ENCODE data around the gene DMD. TPM values are rescaled to one million over a fixed set of nuclear protein-coding genes. Genes with fewer than 3 reads are reported as not detected.

DMD gene
- total and polyA plus RNA-seq, 2 of the 13 experiments (the other 11 are each of a cell fraction or from before 2014, with no cell fraction given): 17.6 to 25.9 TPM

DNA sequence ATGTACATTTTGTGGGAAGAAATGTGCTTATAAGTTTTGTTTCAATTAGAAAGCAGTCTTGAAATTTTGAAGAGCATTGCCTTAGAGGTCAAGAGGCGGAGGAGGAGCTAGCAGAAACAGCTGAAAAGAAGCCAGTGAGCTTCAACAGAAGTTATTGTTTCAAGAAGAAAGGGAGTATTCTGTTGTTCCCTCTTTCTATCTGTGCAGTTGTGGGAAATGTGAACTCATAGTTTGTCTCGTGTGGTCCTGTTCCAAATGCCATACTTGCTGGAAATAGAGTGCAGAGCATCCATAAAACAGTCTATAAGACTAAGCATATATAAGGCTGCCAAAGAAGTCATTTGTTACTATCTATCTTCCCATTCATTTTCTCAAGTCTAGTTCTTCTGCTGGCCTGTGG lies 1015.7 kb downstream of the DMD start (continued):
- TF ChIP-seq SNRNP70 (IDR thresholded peaks at IDR 0.05; ENCODE audit: low read depth, low read length) (no peak), ZC3H13 (CRISPR knock-in tag; IDR thresholded peaks at IDR 0.05) (no peak), HDAC1 (CRISPR knock-in tag; IDR thresholded peaks at IDR 0.05) (no peak), DNMT3B (CRISPR knock-in tag; conservative IDR thresholded peaks at IDR 0.05) (no peak), ZNF10 (CRISPR knock-in tag; IDR thresholded peaks at IDR 0.05; ENCODE audit: borderline replicate concordance, low read depth) (no peak)

DNA sequence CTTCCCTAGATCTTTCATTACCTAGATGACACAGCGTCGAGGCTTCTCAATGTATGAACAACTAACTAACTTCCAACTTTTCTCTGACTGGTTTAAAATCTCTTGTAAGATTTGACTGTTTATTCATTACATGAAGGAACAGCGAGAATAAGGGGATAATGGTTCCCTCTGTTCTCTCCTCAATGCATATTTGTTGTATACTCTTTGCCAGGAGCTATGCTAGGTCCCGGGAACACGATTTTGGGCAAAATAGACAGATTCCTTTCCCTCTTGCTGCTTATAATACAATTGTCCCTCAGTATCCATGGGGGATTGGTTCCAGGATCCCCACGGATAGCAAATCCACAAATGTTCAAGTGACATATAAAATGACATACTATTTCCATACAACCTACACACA lies 1020.0 kb downstream of the DMD start:
- Histone ChIP-seq H4K20me1 (ENCODE audit: insufficient read depth, low read length) (no peaks in the 10 kb centered on the region), H3K79me2 (ENCODE audit: insufficient read depth, low read length) (no peaks in the 10 kb centered on the region), H3K4me3 (replicated peaks in 1 of 3; ENCODE audit: insufficient read depth in 1 of 3, low read depth in 2 of 3, low read length in 3 of 3) (no peak overlapping the region), H3K4me2 (ENCODE audit: low read depth, low read length) (no peak overlapping the region), H3K9me3 (ENCODE audit: low read length) (no peaks in the 10 kb centered on the region), H3K27me3 (ENCODE audit: control insufficient read depth in 1 of 2, insufficient read depth in 2 of 2, low read length in 2 of 2) (no peaks in the 10 kb centered on the region), H3K4me1 (ENCODE audit: insufficient read depth, low read length) (no peaks in the 10 kb centered on the region), H3K36me3 (replicated peaks in 1 of 2; ENCODE audit: control insufficient read depth in 1 of 2, insufficient read depth in 2 of 2, low read length in 2 of 2) (no peaks in the 10 kb centered on the region), H2AFZ (ENCODE audit: low read length) (no peak overlapping the region), H3K9ac (ENCODE audit: insufficient read depth, low read depth, low read length) (no peak overlapping the region), H3K27ac (ENCODE audit: extremely low read length, insufficient read depth, low read length) (no peak overlapping the region)
- FAIRE-seq: no peak
- DNase-seq (ENCODE audit: low spot score): no peak
- 0% methylated on average over 6 of the region's 6 CpGs for WGBS (ENCODE audit: low lambda C conversion rate)
- ChIA-PET CTCF (ENCODE audit: low intra/inter-chr PET ratio, low total read pairs) (no interaction called here), POLR2A (no interaction called here)
- in situ Hi-C loops (cut with HindIII; ENCODE audit: extremely low pct_ligation_motif_present, low pct_unique_long_range_greater_than_20kb): no loop called here
- intact Hi-C loops (cut with micrococcal nuclease; ENCODE audit: unreplicated experiment): no loop called here
- no TSS peak for BruUV-seq (replicated peaks)
- no peak for ATAC-seq
- TF ChIP-seq, protein P1, sequence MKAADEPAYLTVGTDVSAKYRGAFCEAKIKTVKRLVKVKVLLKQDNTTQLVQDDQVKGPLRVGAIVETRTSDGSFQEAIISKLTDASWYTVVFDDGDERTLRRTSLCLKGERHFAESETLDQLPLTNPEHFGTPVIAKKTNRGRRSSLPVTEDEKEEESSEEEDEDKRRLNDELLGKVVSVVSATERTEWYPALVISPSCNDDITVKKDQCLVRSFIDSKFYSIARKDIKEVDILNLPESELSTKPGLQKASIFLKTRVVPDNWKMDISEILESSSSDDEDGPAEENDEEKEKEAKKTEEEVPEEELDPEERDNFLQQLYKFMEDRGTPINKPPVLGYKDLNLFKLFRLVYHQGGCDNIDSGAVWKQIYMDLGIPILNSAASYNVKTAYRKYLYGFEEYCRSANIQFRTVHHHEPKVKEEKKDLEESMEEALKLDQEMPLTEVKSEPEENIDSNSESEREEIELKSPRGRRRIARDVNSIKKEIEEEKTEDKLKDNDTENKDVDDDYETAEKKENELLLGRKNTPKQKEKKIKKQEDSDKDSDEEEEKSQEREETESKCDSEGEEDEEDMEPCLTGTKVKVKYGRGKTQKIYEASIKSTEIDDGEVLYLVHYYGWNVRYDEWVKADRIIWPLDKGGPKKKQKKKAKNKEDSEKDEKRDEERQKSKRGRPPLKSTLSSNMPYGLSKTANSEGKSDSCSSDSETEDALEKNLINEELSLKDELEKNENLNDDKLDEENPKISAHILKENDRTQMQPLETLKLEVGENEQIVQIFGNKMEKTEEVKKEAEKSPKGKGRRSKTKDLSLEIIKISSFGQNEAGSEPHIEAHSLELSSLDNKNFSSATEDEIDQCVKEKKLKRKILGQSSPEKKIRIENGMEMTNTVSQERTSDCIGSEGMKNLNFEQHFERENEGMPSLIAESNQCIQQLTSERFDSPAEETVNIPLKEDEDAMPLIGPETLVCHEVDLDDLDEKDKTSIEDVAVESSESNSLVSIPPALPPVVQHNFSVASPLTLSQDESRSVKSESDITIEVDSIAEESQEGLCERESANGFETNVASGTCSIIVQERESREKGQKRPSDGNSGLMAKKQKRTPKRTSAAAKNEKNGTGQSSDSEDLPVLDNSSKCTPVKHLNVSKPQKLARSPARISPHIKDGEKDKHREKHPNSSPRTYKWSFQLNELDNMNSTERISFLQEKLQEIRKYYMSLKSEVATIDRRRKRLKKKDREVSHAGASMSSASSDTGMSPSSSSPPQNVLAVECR (CRISPR knock-in tag; IDR thresholded peaks at IDR 0.05; ENCODE audit: borderline replicate concordance): no peak
- TF ChIP-seq GMEB2 (CRISPR knock-in tag; IDR thresholded peaks at IDR 0.05; ENCODE audit: low read depth): no peak
- TF ChIP-seq HNRNPLL (IDR thresholded peaks at IDR 0.05; ENCODE audit: low read depth, low read length, poor library complexity, severe bottlenecking): no peak
- no peak for TF ChIP-seq TCF12 (IDR thresholded peaks at IDR 0.05)
- TF ChIP-seq TCF12 (CRISPR knock-in tag; IDR thresholded peaks at IDR 0.05): no peak
- TF ChIP-seq NONO (IDR thresholded peaks at IDR 0.05): no peak
- no peak for TF ChIP-seq NONO (CRISPR knock-in tag; conservative IDR thresholded peaks at IDR 0.05)
- no peak for TF ChIP-seq ZNF776 (CRISPR knock-in tag; IDR thresholded peaks at IDR 0.05)
- no peak for TF ChIP-seq MAFF (IDR thresholded peaks at IDR 0.05; ENCODE audit: low read depth, low read length)
- no peak for TF ChIP-seq HOXA7 (CRISPR knock-in tag; IDR thresholded peaks at IDR 0.05)
- TF ChIP-seq, protein P2, sequence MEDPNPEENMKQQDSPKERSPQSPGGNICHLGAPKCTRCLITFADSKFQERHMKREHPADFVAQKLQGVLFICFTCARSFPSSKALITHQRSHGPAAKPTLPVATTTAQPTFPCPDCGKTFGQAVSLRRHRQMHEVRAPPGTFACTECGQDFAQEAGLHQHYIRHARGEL (CRISPR knock-in tag; IDR thresholded peaks at IDR 0.05): no peak
- TF ChIP-seq, protein P3, sequence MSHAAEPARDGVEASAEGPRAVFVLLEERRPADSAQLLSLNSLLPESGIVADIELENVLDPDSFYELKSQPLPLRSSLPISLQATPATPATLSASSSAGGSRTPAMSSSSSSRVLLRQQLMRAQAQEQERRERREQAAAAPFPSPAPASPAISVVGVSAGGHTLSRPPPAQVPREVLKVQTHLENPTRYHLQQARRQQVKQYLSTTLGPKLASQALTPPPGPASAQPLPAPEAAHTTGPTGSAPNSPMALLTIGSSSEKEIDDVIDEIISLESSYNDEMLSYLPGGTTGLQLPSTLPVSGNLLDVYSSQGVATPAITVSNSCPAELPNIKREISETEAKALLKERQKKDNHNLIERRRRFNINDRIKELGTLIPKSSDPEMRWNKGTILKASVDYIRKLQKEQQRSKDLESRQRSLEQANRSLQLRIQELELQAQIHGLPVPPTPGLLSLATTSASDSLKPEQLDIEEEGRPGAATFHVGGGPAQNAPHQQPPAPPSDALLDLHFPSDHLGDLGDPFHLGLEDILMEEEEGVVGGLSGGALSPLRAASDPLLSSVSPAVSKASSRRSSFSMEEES (CRISPR knock-in tag; IDR thresholded peaks at IDR 0.05): no peak
- TF ChIP-seq ZSCAN29 (CRISPR knock-in tag; conservative IDR thresholded peaks at IDR 0.05): no peak

Measured in HepG2 (cell line).